Urothelium cell line (cell line): Measurements from ENCODE around the gene TBX15.
A peak's percentile ranks its signal among the peaks of the same experiment; 100 is the strongest.
"Not testable (repeated sequence)": the region's sequence is repeated elsewhere in the genome, so short reads cannot be mapped to it uniquely, and the experiment has no call there.

Experiments
- DNase-seq: peaks from one replicate; pipeline ENCODE4 v3.0.0; 2011; ENCODE audit warnings: low spot score, mixed read lengths
- FAIRE-seq: peaks from 2 replicates; lab custom pipeline; 2011; peaks lifted over from hg19 to GRCh38; lab: Jason Lieb, UNC

Gene TBX15

DNA sequence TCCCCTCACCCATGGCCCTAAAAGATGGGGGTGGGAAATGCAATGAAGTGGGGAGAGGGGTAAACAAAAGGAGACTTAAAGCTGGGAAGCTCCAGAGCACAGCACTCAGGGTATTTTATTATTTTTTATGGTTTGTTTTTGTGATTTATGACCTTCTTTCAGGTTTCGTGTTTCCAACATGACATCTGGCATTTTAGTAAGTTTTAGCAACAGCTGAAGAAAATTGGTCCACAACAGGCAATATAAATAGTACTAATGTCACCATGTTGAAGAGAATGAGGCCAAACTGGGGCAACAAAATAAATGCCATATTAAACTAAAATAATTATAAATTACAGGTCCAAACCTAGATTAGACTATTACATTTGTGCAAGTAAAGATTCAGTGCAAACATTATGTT lies 56.3 kb downstream of the TBX15 start:
- no peak for FAIRE-seq
- no peak for DNase-seq

DNA sequence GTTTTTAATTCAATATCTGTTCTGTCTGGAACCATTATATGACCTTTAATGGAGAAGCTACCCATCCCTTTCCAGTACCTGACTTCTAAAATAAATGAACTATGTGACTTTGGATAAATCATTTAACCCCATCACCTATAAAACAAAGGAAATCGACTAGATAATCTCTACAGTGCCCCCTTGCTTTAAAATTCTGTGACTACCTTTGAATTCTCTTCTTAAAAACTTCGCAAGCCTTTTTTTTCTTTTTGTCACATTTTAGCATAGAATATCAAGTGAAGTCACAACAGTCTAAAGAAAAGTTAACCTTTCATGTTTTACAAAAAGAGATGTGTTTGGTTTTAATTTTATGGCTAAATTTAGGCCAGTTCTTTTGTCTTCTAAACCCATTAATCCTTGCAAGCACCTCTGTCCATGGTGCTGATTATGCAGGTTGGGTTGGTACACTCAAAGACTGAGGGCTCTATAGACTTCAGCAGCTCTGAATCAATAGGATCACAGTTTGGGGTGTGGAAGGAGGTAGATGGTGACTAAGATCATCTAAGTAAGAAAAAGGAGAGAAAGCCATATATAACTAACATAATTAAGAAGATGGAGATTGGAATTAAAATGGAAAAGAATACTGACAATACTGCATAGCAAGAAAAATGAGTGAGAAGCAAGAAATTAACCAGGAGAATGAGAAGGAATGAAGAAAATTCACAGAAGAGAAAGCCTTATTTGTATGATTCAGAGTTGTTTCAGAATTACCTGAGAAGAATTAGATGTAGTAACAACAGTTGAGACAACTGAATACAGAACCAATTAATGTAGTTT lies 59.2 kb downstream of the TBX15 start:
- FAIRE-seq: no peak
- DNase-seq: peak; percentile 25

DNA sequence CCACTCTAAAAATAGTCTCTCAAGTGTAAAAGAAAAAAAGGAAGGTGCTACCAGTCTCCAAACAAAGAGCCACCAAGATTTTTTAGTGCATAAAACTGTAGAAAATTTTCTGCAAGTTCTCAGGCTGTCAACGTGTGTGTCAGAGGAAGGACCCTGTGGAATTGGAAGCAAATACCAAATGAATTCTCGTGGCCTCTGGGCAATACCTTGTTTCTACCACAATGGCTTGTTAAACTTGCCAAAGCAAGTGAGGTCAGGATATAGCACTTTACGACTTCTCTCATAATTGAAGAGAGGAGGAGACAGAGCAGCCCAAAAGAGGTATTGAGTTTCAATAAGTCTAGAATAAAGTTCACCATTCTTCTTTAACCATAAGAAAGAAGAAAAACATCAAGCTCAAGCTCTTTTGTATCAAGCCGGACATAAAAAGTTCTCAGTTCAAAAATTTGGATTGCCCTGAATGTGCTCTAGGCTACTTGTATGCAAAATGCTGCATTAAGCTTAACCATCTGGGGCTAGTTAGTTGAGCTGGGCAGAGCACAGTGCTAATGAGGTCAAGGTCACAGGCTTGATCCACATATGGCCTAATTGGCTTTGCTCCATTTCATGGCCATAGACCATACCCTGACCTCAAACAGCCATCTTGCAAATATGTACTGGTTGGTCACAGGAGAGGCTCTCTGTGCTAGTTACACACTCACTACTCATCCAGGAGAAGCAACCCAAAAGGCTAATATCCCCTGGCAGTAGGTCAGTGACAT lies 60.5 kb downstream of the TBX15 start:
- DNase-seq (no peak), FAIRE-seq (no peak)

DNA sequence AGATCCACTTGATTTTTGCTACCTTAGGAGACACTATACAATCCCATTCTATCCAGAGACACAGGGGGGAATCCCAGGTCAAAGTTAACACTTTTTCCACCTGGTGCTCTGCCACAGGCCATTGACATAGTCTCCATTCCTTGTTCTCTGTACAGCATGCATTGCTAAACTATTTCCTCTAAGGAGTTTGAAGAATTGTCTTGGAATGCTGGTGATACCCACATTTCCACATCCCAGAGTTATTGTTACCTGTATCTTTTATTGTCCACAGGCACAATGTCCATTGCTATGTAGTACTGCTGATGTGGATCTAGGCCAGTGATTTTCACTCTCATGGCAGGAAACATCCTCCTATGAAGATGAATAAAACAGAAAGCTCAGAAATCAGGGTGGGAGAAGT lies 61.9 kb downstream of the TBX15 start:
- FAIRE-seq (no peak), DNase-seq (no peak)

DNA sequence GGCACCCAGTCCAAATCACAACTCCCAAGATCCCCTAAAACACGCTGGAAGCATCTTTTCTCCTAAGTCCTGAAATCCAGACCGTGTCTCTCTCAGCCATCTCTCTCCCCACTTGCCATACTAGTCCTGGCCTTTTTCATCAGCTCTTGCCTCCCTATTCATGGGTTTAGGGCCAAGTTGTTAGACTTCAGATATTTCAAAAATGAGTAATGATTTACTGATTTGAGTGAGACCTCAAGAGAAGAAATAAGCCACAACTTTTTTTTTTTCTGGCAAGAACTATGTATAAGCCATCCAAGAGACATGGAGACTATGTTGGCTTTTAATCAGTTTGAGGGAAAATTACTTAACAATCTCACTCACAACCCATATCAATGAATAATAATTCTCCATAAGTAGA lies 62.5 kb downstream of the TBX15 start:
- no peak for DNase-seq
- no peak for FAIRE-seq

DNA sequence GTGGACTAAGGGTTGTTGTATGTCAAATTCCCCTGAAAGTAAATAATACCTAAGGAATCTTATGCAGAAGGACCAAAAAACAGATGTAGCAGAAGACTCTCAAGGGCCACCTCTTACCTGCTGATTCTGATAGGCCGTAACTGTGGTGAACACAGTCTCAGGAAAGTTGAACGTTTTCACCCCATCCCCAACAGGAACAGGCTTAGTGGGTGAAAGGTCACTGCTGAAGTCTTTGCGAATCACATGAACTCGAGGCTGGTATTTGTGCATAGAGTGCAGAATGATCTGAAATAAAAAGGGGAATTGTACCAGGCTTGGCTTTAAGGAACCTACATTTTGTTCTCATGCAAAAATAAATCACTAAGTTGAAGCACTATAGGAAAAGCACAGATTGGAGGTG lies 64.8 kb downstream of the TBX15 start:
- FAIRE-seq (peak; percentile 27), DNase-seq (no peak)

DNA sequence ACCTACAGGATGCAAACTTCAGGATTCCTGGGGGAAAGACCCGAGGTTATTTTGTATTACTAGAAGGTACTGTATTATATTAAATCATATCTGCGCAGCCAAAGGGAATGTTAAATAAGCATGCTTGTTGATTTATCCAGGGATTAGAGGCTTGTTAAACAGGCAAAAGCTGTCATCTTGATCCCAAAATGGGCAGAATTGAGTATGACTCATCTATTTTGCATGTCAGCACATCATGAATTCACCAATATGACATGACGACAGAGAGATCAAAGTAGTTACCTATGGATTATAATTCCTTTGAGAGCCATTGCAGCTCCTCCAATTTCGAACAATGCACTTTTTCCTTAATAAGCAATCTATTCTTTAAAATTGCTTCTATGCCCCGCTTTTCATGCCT lies 66.1 kb downstream of the TBX15 start:
- DNase-seq: no peak
- no peak for FAIRE-seq

DNA sequence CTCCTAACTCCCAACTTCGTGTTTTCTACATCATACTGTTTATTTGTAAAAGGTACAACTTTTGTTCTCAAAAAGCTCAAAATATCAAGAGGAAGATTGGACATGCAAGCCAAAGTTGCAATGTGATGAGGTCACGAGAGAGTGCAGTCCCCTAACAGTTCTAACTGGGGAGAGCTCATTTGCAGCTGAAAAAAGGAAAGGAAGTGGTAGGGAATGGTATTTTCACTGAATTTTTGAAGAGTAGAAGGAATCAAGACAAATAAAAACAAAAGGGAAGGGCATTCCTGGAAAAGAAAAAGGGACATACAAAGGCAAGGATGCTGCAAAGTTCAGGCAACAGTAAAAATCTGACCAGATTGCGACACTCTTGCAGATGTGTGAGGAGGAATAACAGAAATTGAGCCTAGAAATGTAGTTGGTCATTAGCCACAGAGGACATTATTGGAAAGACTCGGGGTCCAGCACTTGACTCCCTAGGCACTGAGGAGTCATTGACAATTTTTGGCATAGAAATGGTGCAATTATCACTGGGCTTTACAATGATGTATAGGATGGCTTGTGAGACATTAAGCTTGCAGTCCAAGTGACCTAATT lies 67.9 kb downstream of the TBX15 start:
- DNase-seq (no peak), FAIRE-seq (no peak)

DNA sequence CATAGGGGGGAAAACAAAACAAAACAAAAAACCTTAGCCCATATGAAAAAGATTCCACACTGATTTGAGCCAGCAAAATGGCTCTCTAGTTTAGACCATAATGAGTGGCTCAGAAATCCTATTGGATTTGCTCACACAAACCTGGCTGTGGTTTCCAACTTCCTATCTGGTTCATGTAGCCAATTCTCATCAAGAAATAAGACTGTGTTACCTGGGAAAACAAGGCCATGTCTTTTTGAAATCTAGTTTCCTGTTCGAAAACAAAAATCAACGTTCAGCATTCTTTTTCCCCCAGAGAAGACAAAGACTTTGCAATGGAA lies 69.2 kb downstream of the TBX15 start:
- DNase-seq (no peak), FAIRE-seq (no peak)

DNA sequence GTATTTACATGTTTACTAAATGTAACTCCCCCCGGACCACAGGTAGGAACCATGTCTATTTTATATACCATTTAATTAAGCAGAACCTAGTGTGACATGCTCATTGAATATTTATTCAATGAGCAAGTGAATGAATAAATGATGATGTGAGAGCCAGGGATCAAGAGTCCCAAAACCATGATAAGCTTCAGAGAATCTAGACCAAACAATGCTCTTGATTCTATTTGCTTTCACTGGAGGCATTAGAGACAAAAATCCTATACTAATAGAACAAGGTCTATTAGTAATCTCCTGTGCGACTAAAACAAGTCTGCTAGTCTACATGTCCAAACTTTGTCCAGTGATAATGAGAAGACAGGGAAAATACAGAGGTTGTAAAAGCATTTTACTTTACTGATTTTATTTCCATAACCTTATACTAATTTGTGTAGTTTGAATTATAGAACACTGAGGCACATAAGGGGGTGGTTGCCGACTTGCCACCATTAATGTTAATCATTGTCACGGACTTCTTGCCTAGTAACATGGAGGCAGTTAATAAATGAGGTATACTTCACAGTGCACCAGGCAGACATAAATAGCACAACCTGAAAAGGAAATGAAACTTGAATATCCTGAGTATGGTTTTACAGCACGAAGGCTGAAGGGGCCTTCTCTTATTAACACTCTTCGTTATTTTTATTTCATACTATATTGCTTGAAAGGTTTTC lies 69.8 kb downstream of the TBX15 start:
- FAIRE-seq (no peak), DNase-seq (no peak)

DNA sequence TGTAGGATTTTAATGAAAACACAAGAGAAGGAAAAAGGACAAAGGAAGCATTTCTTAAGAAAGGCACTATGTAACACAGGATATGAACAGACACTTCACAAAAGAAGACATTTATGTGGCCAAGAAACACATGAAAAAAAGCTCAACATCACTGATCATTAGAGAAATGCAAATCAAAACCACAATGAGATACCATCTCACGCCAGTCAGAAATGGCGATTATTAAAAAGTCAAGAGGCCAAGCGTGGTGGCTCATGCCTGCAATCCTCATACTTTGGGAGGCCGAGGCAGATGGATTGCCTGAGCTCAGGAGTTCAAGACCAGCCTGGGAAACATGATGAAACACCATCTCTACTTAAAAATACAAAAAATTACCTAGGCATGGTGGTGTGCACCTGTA lies 71.8 kb downstream of the TBX15 start:
- FAIRE-seq: not testable (repeated sequence)

DNA sequence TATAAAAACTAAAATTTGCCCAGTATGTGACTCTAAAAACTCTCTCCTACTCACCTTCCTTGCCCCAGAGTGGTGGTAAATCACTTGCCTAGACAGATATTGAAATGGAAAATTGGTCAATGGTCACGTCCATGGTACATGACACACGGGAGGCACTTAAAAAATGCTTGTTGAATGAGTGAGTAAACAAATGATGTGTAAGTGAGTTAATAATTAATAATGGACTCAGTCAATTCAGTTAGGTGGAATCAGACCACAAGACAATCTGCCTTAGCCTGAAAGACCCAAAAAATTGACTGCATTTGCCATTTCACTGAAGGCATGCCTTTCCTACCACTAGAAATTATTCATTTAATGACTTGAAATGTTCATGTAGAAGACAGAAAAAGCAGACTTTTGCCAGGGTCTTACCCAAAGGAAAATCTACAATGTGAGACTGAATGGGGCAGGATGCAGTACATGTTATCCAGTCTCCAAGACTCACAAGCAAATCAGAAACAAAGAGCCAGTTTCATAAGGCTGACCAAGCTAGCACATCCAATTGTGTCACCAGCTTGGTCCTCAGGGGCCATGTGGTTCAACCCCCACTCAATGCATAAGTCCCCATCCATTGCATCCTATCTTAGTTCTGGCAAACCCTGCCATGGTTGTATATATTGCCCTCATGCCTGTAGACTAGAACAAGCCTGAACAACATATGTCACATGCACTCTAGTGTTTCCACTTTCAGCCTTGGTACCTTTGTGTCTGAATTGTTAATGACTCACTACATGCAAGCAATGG lies 73.6 kb downstream of the TBX15 start:
- FAIRE-seq: no peak
- no peak for DNase-seq

More for the DNA sequence above, 71.8 kb downstream of the TBX15 start:
- not testable (repeated sequence) for DNase-seq

DNA sequence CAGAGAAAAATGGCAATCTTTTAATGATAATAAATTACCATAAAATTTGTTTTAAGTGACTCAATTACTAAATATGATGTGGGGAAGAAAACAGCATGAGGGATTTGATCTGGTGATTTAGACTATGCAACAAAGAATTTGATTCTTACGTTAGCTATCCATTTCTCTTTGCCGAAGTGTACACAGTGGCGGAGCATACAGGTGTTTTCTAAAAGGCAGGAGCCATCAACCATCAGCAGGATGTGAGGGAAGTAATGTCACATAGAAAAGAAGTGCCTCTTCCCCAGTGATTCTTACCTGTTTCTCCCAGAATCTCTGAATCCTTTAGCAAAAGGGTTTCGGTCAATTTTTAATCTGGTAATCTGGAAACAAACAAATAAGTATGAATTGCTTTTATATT lies 74.3 kb downstream of the TBX15 start:
- DNase-seq (no peak), FAIRE-seq (no peak)

DNA sequence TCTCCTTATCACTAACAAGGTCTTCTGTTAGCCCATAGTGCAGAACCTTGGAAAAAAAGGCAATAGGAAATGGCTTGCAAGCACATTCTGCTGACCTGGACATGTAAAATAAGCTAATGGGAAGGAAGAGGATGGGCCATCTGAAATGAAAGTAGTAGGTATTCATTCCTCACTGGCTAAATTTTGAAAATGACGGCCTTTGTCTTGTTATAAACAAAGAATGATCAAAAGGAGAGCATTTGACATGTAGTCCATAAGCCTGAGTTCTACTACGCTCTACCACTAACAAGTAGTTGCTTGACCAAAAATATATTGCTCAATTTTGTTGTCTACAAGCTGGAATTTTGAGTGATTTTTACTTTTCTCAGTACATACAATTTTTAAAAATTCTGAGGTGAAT lies 75.6 kb downstream of the TBX15 start:
- FAIRE-seq: no peak
- no peak for DNase-seq

DNA sequence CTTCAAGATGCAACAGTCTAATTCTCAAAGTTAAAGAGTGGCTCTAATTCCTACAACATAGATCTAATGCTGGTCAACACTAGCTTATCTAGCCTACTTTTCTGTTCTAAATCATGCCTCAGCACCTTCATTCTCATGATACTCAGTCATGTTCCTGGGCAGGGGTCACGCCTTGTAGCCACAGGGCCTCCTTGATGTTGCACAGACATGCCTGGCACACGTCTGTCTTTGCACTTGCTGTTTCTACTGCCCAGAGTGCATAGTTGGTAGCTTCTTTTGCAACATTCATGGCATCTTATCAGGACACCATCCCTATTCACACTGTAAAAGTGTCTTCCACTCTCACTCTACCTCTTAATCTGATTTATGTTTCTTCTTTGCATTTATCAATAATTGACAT lies 76.6 kb downstream of the TBX15 start:
- no peak for FAIRE-seq
- no peak for DNase-seq

DNA sequence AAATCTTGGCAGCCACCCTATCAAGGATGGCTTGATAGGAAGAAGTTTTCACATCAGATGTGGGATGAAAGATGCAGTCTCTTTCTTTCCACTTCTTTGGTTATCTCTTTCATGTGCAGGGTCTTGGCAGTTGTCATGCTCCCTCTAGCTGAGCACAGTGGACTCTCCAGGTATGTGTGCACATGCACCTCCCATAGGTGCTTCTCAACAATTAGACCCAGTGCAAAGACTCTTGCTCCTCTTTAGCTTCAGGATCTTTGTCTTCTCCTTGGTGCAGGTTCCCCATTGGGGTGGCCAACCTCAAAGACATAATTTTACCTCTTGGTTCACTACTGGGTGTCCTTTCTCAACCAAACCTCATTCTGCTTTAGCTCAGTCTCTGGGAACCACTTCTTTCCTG lies 80.7 kb downstream of the TBX15 start:
- FAIRE-seq: no peak

DNA sequence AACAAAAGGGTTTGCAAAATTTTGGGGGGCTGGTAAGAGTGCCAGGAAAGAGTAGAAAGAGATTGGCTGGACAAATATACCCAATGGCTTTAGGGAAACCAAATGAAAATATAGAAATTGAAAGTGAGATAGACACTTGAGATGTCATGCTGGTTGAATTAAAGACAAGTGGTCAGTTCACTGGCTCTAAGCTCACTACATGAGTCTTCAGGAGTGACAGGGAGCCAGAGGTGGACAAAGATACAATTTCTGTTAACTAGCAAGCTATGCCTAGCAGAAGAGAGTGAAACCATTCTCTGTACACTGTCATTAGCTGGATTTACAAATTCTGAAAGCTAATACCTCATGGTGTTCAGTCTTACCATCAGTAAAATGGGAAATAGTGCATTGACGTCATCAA lies 82.5 kb downstream of the TBX15 start:
- DNase-seq: no peak
- no peak for FAIRE-seq

More for the DNA sequence above, 80.7 kb downstream of the TBX15 start:
- no peak for DNase-seq

DNA sequence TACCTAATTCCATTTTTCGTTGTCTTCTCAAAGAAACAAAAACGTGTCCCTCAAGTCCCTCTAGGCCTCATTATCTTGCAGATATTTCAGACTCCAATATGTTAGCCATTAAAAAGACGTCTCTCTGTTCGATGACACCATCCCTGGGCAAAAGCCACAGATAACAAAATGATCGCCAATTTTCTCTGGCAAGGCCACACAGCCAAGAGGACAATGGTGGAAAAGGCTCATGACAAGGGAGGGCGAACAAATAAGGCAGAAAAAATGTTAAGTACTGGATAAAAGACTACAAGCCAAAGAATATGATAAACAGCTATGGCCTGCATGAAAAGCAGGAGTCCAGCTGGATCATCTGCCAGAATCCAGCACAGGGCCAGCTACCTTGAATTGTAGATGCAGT lies 82.9 kb downstream of the TBX15 start:
- no peak for DNase-seq
- FAIRE-seq: no peak

DNA sequence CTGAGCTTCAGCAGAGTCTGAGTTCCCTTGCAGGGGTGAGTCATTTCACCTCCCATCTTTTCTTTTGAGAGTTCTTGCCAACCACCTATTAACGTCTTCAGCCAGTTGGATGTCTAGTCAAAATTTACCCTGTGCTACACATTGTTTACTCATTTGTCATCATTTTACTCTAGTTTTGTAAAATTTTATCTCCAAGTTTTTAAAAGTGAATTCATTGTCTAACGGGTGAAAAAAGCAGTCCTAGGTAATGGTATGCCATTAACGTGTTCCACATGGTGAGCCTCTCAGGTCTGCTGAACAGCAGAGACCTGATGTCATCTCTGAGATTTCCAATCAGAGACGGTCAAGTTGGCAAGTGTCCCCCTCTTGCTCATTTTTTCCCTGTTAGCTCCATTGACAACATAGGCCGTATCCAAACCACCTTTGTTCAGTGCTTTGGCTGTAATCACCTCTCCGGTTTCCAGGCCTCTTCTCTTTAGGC lies 85.4 kb downstream of the TBX15 start:
- peak; percentile 15 for DNase-seq
- FAIRE-seq: no peak

DNA sequence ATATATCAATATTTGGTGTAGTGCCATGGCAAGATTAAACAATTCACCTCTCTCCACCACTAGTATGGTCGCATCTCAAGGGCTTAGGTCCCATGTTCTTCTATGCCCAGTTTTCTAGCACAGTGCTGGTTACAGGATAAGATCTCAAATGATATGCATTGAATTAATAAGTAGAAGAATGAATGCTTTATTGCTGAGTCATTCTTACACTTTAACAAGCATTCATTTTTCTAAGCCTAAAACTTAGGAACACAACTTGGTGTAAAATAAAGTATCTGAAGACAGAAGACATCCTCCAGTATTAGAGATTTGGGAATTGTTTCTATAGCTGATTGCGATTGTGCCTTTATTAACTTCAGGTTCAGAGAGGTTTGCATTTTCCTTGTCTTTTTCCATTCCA lies 85.8 kb downstream of the TBX15 start:
- DNase-seq (no peak), FAIRE-seq (no peak)
